ENCODE results near the gene BICD1. TPM values are rescaled to one million over a fixed set of nuclear protein-coding genes. Genes with fewer than 3 reads are reported as not detected.

Gene BICD1
- total and polyA plus RNA-seq, 2 of the 13 experiments (the other 11 are each of a cell fraction or from before 2014, with no cell fraction given) = 4.5 to 5.2 TPM

DNA sequence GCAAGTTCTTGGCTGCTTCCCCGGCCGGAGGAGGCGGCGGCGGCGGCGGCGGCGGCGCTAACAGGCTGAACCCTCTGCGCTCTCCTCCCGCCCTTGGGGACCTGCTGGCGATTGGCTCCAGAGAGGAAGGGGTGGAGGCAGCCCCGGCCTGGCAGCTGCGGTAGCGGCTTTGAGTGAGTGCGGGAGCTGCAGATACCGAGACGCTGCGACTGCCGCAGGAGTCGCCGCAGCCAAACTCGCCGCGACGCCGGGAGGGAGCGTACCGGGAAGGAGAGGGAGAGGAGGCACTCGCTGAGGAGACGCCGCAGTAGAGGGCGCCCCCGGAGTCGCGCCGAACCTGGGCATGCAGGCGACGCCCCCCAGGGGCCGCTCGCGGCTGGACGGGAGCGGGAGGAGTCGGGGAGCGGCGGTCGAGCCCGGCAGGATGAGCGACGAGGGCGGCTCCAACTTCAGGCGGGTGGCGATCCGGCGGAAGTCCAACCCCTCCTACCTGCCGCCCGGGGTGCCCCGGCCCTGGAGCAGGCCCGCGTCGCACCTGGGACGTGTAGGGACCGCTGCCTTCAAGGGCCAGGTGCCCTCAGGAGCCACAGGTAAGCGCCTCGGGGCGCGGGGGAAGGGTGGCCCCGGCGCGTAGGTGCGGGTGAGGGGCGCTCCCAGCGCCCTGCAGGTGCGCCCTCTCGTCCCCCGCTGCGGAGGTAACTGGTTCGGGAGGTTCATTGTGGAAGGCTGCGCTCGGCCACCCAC is 292.9 kb downstream of the BICD1 start, which contains the start of gene FGD4 (continued):
- TF ChIP-seq, protein P1, sequence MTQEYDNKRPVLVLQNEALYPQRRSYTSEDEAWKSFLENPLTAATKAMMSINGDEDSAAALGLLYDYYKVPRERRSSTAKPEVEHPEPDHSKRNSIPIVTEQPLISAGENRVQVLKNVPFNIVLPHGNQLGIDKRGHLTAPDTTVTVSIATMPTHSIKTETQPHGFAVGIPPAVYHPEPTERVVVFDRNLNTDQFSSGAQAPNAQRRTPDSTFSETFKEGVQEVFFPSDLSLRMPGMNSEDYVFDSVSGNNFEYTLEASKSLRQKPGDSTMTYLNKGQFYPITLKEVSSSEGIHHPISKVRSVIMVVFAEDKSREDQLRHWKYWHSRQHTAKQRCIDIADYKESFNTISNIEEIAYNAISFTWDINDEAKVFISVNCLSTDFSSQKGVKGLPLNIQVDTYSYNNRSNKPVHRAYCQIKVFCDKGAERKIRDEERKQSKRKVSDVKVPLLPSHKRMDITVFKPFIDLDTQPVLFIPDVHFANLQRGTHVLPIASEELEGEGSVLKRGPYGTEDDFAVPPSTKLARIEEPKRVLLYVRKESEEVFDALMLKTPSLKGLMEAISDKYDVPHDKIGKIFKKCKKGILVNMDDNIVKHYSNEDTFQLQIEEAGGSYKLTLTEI (CRISPR knock-in tag; conservative IDR thresholded peaks at IDR 0.05) = no peak
- 0 out of 2 replicates have a peak, but pooled peaks have one; percentile 51 for TF ChIP-seq RFXAP (CRISPR knock-in tag; IDR thresholded peaks at IDR 0.05; ENCODE audit: borderline replicate concordance)
- peak; percentile 49 for TF ChIP-seq GABPA (IDR thresholded peaks at IDR 0.05; ENCODE audit: low read depth, low read length)
- no peak for TF ChIP-seq GABPA (CRISPR knock-in tag; IDR thresholded peaks at IDR 0.05; ENCODE audit: low read depth)
- TF ChIP-seq ZNF761 (CRISPR knock-in tag; conservative IDR thresholded peaks at IDR 0.05) = no peak
- TF ChIP-seq ZZZ3 (CRISPR knock-in tag; IDR thresholded peaks at IDR 0.05; ENCODE audit: borderline replicate concordance) = no peak
- TF ChIP-seq, protein P2, sequence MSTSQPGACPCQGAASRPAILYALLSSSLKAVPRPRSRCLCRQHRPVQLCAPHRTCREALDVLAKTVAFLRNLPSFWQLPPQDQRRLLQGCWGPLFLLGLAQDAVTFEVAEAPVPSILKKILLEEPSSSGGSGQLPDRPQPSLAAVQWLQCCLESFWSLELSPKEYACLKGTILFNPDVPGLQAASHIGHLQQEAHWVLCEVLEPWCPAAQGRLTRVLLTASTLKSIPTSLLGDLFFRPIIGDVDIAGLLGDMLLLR (CRISPR knock-in tag; IDR thresholded peaks at IDR 0.05) = peak; percentile 29; the same call in 1 of the 2 replicates
- no peak for TF ChIP-seq ZNF234 (CRISPR knock-in tag; conservative IDR thresholded peaks at IDR 0.05)
- TF ChIP-seq, protein P3, sequence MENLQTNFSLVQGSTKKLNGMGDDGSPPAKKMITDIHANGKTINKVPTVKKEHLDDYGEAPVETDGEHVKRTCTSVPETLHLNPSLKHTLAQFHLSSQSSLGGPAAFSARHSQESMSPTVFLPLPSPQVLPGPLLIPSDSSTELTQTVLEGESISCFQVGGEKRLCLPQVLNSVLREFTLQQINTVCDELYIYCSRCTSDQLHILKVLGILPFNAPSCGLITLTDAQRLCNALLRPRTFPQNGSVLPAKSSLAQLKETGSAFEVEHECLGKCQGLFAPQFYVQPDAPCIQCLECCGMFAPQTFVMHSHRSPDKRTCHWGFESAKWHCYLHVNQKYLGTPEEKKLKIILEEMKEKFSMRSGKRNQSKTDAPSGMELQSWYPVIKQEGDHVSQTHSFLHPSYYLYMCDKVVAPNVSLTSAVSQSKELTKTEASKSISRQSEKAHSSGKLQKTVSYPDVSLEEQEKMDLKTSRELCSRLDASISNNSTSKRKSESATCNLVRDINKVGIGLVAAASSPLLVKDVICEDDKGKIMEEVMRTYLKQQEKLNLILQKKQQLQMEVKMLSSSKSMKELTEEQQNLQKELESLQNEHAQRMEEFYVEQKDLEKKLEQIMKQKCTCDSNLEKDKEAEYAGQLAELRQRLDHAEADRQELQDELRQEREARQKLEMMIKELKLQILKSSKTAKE (CRISPR knock-in tag; IDR thresholded peaks at IDR 0.05; ENCODE audit: borderline replicate concordance) = no peak; the same call in 1 of the 2 replicates
- TF ChIP-seq, protein P4, sequence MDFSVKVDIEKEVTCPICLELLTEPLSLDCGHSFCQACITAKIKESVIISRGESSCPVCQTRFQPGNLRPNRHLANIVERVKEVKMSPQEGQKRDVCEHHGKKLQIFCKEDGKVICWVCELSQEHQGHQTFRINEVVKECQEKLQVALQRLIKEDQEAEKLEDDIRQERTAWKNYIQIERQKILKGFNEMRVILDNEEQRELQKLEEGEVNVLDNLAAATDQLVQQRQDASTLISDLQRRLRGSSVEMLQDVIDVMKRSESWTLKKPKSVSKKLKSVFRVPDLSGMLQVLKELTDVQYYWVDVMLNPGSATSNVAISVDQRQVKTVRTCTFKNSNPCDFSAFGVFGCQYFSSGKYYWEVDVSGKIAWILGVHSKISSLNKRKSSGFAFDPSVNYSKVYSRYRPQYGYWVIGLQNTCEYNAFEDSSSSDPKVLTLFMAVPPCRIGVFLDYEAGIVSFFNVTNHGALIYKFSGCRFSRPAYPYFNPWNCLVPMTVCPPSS (IDR thresholded peaks at IDR 0.05) = no peak
- TF ChIP-seq ZNF564 (CRISPR knock-in tag; IDR thresholded peaks at IDR 0.05) = peak; percentile 86
- TF ChIP-seq, protein P5, sequence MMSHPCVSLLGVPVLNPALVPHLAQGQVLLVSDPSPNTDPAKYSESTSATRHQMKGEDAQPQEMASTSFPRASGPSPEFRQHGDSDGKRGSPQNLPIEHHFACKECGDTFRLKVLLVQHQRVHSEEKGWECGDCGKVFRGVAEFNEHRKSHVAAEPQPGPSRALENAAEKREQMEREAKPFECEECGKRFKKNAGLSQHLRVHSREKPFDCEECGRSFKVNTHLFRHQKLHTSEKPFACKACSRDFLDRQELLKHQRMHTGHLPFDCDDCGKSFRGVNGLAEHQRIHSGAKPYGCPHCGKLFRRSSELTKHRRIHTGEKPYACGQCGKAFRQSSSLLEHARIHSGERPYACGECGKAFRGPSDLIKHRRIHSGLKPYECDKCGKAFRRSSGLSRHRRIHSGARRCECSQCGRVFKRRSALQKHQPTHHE (CRISPR knock-in tag; IDR thresholded peaks at IDR 0.05; ENCODE audit: borderline replicate concordance) = 0 out of 2 replicates have a peak, but pooled peaks have one; percentile 44
- TF ChIP-seq NFE2L1 (CRISPR knock-in tag; IDR thresholded peaks at IDR 0.05; ENCODE audit: borderline replicate concordance) = no peak
- TF ChIP-seq ZNF382 (CRISPR knock-in tag; IDR thresholded peaks at IDR 0.05; ENCODE audit: borderline replicate concordance) = no peak
- TF ChIP-seq, protein P6, sequence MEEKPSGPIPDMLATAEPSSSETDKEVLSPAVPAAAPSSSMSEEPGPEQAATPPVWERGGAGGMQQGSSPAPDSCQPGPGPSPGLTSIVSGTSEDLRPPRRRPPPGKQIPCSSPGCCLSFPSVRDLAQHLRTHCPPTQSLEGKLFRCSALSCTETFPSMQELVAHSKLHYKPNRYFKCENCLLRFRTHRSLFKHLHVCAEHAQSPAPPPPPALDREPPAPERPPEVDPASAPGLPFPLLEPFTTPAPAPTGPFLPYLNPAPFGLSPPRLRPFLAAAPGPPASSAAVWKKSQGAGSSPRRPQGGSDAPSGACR (CRISPR knock-in tag; IDR thresholded peaks at IDR 0.05) = peak; percentile 75; the same call in 1 of the 2 replicates
- TF ChIP-seq FOXP1 (IDR thresholded peaks at IDR 0.05) = no peak
- no peak for TF ChIP-seq FOXP1 (CRISPR knock-in tag; IDR thresholded peaks at IDR 0.05)
- TF ChIP-seq, protein P7, sequence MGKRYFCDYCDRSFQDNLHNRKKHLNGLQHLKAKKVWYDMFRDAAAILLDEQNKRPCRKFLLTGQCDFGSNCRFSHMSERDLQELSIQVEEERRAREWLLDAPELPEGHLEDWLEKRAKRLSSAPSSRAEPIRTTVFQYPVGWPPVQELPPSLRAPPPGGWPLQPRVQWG (CRISPR knock-in tag; IDR thresholded peaks at IDR 0.05; ENCODE audit: borderline replicate concordance, low read depth) = no peak
- TF ChIP-seq NBN (conservative IDR thresholded peaks at IDR 0.05) = no peak
- no peak for TF ChIP-seq JARID2 (CRISPR knock-in tag; IDR thresholded peaks at IDR 0.05; ENCODE audit: insufficient replicate concordance)
- TF ChIP-seq RAD21 (CRISPR knock-in tag; IDR thresholded peaks at IDR 0.05) = peak; percentile 70; the same call in 1 of the 2 replicates

Data from HepG2 (cell line).